ENCODE measurements around the gene CSK. TPM values are rescaled to one million over a fixed set of nuclear protein-coding genes. Genes with fewer than 3 reads are reported as not detected.

The CSK gene
- total RNA-seq, 1 donor from 2014 or later, result 28.4 TPM

DNA sequence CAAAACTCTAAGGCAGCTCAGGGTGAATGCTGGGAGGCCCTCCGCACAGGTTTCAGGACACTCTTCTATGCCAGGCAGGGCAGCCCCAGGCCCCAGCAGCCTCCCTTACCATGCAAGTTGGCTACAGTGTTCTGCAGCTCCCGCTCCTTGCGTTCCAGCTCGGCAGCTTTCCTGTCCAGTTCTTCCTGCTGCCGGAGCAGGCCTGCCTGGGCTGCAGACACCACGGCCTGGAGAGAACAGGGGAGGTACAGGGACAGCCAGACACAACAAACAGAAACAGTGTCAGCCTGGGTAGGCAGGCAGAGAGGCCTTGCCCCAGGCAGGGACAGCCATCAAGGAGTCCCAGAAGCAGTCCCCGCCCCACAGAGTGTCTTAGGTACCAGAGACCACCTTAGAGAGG is 70.1 kb downstream of the CSK start:
- TF ChIP-seq, protein P1, sequence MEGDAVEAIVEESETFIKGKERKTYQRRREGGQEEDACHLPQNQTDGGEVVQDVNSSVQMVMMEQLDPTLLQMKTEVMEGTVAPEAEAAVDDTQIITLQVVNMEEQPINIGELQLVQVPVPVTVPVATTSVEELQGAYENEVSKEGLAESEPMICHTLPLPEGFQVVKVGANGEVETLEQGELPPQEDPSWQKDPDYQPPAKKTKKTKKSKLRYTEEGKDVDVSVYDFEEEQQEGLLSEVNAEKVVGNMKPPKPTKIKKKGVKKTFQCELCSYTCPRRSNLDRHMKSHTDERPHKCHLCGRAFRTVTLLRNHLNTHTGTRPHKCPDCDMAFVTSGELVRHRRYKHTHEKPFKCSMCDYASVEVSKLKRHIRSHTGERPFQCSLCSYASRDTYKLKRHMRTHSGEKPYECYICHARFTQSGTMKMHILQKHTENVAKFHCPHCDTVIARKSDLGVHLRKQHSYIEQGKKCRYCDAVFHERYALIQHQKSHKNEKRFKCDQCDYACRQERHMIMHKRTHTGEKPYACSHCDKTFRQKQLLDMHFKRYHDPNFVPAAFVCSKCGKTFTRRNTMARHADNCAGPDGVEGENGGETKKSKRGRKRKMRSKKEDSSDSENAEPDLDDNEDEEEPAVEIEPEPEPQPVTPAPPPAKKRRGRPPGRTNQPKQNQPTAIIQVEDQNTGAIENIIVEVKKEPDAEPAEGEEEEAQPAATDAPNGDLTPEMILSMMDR (conservative IDR thresholded peaks at IDR 0.05; ENCODE audit: low read depth, low read length), result no peak
- no peak overlapping the region for H3K4me3 ChIP-seq (ENCODE audit: low read depth, low read length)
- no peak for DNase-seq (ENCODE audit: low read depth)

Other genes with a start within 250 kb of the CSK start
- 13.3 and 22.4 TPM in 2 replicates for gene ARID3B, start 240.9 kb upstream of the CSK start, total RNA-seq
- 82.6 and 102 TPM in 2 replicates for gene CLK3, start 166.2 kb upstream of the CSK start, total RNA-seq
- gene EDC3, start 86.1 kb upstream of the CSK start, total RNA-seq, result 11.0 and 12.8 TPM in 2 replicates
- gene CYP1A1, start 56.6 kb upstream of the CSK start, total RNA-seq, result 0.14 and 0.52 TPM in 2 replicates
- not detected in 2 replicates for gene CYP1A2, start 33.2 kb upstream of the CSK start, total RNA-seq
- not detected in 2 replicates for gene LMAN1L, start 30.8 kb downstream of the CSK start, total RNA-seq
- not detected in 2 replicates for gene CPLX3, start 44.5 kb downstream of the CSK start, total RNA-seq
- 19.7 and 20.2 TPM in 2 replicates for gene ULK3, start 61.1 kb downstream of the CSK start, total RNA-seq
- gene SCAMP2, start 91.3 kb downstream of the CSK start, total RNA-seq, result 39.3 and 58.9 TPM in 2 replicates
- gene MPI, start 108.0 kb downstream of the CSK start, total RNA-seq, result 64.2 and 66.1 TPM in 2 replicates
- 21.5 and 36.3 TPM in 2 replicates for gene FAM219B, start 124.8 kb downstream of the CSK start, total RNA-seq
- gene COX5A, start 156.0 kb downstream of the CSK start, total RNA-seq, result 123 and 219 TPM in 2 replicates
- 6.1 and 9.0 TPM in 2 replicates for gene RPP25, start 174.7 kb downstream of the CSK start, total RNA-seq
- 4.7 and 19.5 TPM in 2 replicates for gene SCAMP5, start 213.5 kb downstream of the CSK start, total RNA-seq
- 26.1 and 39.7 TPM in 2 replicates for gene PPCDC, start 241.5 kb downstream of the CSK start, total RNA-seq